ENCODE results near the gene PLCH1. TPM values are rescaled to one million over a fixed set of nuclear protein-coding genes. Genes with fewer than 3 reads are reported as not detected.
A peak's percentile ranks its signal among the peaks of the same experiment; 100 is the strongest.

The PLCH1 gene
- total and polyA plus RNA-seq, 2 of the 13 experiments (the other 11 are each of a cell fraction or from before 2014, with no cell fraction given): 2.0 to 3.0 TPM

- 0 out of 2 replicates have a peak, but pooled peaks have one; percentile 22 for TF ChIP-seq SALL1 (CRISPR knock-in tag; IDR thresholded peaks at IDR 0.05)
- TF ChIP-seq TEAD3 (CRISPR knock-in tag; optimal IDR thresholded peaks at IDR 0.05; ENCODE audit: borderline replicate concordance): peak; percentile 9
- TF ChIP-seq ZNF557 (CRISPR knock-in tag; IDR thresholded peaks at IDR 0.05): no peak
- 0 out of 2 replicates have a peak, but pooled peaks have one; percentile 25 for TF ChIP-seq ZMYM4 (CRISPR knock-in tag; IDR thresholded peaks at IDR 0.05)
- TF ChIP-seq ZC3H4 (CRISPR knock-in tag; IDR thresholded peaks at IDR 0.05; ENCODE audit: borderline replicate concordance): no peak
- TF ChIP-seq REL (CRISPR knock-in tag; conservative IDR thresholded peaks at IDR 0.05): no peak
- no peak for TF ChIP-seq GLI4 (CRISPR knock-in tag; IDR thresholded peaks at IDR 0.05; ENCODE audit: borderline replicate concordance)
Measured at GRCh38 chr3:155354658-155355057, 390.2 kb downstream of the PLCH1 start (continued).

DNA sequence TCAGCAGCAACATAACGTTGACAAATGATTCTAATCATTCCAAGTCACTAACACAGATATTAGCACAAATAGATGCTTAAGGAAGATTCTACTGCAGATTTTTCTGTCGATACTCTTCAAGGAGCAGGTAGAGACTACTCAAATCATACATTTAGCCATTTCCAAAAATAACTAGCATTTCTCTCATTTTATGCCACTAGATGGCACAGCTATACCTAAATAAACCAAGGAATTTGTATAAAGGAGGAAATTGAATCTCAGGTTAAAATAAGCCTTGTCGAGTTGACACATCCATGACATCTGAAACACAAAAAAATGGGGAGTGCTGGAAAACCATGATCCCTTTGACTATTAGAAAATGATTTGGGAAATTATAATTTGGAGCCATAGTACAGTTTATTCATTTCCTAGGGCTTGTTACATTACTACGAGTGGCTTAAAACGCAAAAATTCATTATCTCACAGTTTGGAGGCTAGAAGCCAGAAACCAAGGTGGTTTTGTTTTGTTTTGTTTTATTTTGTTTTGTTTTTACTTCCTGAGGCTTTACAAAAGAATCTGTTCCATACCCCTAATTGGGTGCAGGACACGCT lies 391.9 kb downstream of the PLCH1 start:
- POLR2A ChIA-PET: no interaction called here
- in situ Hi-C loops (cut with HindIII; ENCODE audit: extremely low pct_ligation_motif_present, low pct_unique_long_range_greater_than_20kb): loop anchor here (10.0 to 25.0 kb wide), 2 partner anchors 512 to 609 kb away; no protein-coding TSS in a partner anchor
- CTCF ChIA-PET (ENCODE audit: low intra/inter-chr PET ratio, low total read pairs): interaction anchor here (1.1 to 2.9 kb wide), 2 partner anchors 30 to 349 kb away, joined by 5 to 14 read pairs; no protein-coding TSS in a partner anchor
- no TSS peak for BruUV-seq (replicated peaks)
- DNase-seq (ENCODE audit: low spot score) (peak; percentile 21), FAIRE-seq (no peak), ATAC-seq (peak; percentile 34; the same call in 1 of the 3 replicates)
- Histone ChIP-seq H3K36me3 (replicated peaks in 1 of 2; ENCODE audit: control insufficient read depth in 1 of 2, insufficient read depth in 2 of 2, low read length in 2 of 2) (no peaks in the 10 kb centered on the region), H3K4me1 (ENCODE audit: insufficient read depth, low read length) (peaks cover 12% of the 10 kb centered on the region), H3K9me3 (ENCODE audit: low read length) (no peaks in the 10 kb centered on the region), H3K79me2 (ENCODE audit: insufficient read depth, low read length) (no peaks in the 10 kb centered on the region), H2AFZ (ENCODE audit: low read length) (no peak overlapping the region), H3K27ac (ENCODE audit: extremely low read length, insufficient read depth, low read length) (no peak overlapping the region), H4K20me1 (ENCODE audit: insufficient read depth, low read length) (no peaks in the 10 kb centered on the region), H3K27me3 (ENCODE audit: control insufficient read depth in 1 of 2, insufficient read depth in 2 of 2, low read length in 2 of 2) (no peaks in the 10 kb centered on the region), H3K4me3 (replicated peaks in 1 of 3; ENCODE audit: insufficient read depth in 1 of 3, low read depth in 2 of 3, low read length in 3 of 3) (no peak overlapping the region), H3K4me2 (ENCODE audit: low read depth, low read length) (no peak overlapping the region), H3K9ac (ENCODE audit: insufficient read depth, low read depth, low read length) (no peak overlapping the region)
- intact Hi-C loops (cut with micrococcal nuclease; ENCODE audit: unreplicated experiment): loop anchor here (10.0 kb wide), 1 partner anchor 512 kb away; no protein-coding TSS in a partner anchor
- WGBS (ENCODE audit: low lambda C conversion rate): 47% methylated on average over 6 of the region's 6 CpGs
- no peak for TF ChIP-seq SP2 (CRISPR knock-in tag; IDR thresholded peaks at IDR 0.05)
- no peak for TF ChIP-seq ZNF331 (CRISPR knock-in tag; IDR thresholded peaks at IDR 0.05)
- TF ChIP-seq ZNF468 (CRISPR knock-in tag; IDR thresholded peaks at IDR 0.05): no peak
- peak; percentile 19; the same call in 1 of the 2 replicates for TF ChIP-seq SMC3 (IDR thresholded peaks at IDR 0.05; ENCODE audit: low read length)
- no peak for TF ChIP-seq ZBTB8A (CRISPR knock-in tag; IDR thresholded peaks at IDR 0.05; ENCODE audit: borderline replicate concordance, low read depth)
- TF ChIP-seq ARNTL (CRISPR knock-in tag; IDR thresholded peaks at IDR 0.05): no peak
- TF ChIP-seq SMARCC2 (IDR thresholded peaks at IDR 0.05): no peak
- no peak for TF ChIP-seq ZNF207 (IDR thresholded peaks at IDR 0.05; ENCODE audit: borderline replicate concordance)
- TF ChIP-seq FLYWCH1 (CRISPR knock-in tag; IDR thresholded peaks at IDR 0.05): no peak
- no peak for TF ChIP-seq ARHGAP35 (CRISPR knock-in tag; IDR thresholded peaks at IDR 0.05; ENCODE audit: borderline replicate concordance)
- TF ChIP-seq NFE2L2 (IDR thresholded peaks at IDR 0.05; ENCODE audit: low read length): no peak
- TF ChIP-seq SATB2 (CRISPR knock-in tag; IDR thresholded peaks at IDR 0.05): no peak
- TF ChIP-seq ZNF563 (CRISPR knock-in tag; IDR thresholded peaks at IDR 0.05): no peak
- TF ChIP-seq, protein P1, sequence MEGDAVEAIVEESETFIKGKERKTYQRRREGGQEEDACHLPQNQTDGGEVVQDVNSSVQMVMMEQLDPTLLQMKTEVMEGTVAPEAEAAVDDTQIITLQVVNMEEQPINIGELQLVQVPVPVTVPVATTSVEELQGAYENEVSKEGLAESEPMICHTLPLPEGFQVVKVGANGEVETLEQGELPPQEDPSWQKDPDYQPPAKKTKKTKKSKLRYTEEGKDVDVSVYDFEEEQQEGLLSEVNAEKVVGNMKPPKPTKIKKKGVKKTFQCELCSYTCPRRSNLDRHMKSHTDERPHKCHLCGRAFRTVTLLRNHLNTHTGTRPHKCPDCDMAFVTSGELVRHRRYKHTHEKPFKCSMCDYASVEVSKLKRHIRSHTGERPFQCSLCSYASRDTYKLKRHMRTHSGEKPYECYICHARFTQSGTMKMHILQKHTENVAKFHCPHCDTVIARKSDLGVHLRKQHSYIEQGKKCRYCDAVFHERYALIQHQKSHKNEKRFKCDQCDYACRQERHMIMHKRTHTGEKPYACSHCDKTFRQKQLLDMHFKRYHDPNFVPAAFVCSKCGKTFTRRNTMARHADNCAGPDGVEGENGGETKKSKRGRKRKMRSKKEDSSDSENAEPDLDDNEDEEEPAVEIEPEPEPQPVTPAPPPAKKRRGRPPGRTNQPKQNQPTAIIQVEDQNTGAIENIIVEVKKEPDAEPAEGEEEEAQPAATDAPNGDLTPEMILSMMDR (CRISPR knock-in tag; IDR thresholded peaks at IDR 0.05): peak; percentile 57

Data from HepG2 (cell line).